ENCODE results near the gene NOXRED1.

- no peak for TF ChIP-seq CTCF (IDR thresholded peaks at IDR 0.05)
- TF ChIP-seq EZH2 (IDR thresholded peaks at IDR 0.05; ENCODE audit: borderline replicate concordance, insufficient read depth, low read depth, low read length, poor library complexity, severe bottlenecking): no peak
Observed at GRCh38 chr14:77470224-77470870, 47.0 kb upstream of the NOXRED1 start.

Measured in B cell (primary cell).